ENCODE measurements around the gene FIGNL2.

The FIGNL2 gene

GRCh38 chr12:51874000-51874399 lies 25.5 kb upstream of the FIGNL2 start:
- no peak for DNase-seq (ENCODE audit: low spot score)

DNA sequence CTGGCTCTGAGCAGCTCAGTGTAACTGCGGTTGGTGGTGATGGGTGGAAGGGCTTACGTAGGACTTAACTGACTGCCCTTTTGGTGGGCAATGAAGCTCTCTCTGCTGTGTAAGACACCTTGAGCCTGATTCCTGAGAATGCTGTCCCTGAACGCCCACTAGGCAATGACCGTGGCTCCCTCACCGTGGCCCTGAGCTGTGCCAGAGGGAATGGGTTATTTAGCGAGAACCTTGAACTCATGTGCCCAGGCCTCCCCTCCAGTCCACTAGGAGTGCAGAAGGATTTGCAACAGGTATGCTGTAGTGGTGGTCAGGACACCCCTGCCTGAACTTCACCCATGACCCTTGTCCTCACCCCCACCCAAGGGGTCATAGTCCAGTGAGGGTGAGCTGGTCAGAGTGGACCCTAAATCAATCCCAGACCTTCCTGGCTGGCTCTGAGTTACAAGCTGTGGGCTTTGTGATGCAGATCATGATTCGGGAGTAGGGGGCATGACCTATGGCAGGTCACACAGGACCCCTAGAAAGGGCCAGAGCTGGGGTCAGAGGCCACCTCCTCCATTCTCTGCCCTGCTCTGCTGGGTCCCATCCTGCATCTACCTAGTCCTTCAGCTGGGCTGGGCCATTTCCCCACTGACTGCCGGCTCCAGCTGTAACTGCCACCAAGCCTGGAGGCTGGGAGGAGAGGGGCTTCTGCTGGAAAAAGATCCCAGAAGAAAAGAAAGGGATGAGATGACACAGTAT lies 24.9 kb upstream of the FIGNL2 start:
- no peak for DNase-seq (ENCODE audit: low spot score)

- DNase-seq (ENCODE audit: low spot score), result no peak
Measured at GRCh38 chr12:51872689-51872981, 24.1 kb upstream of the FIGNL2 start.

- no peak for DNase-seq (ENCODE audit: low spot score)
Measured at GRCh38 chr12:51871918-51872688, 23.6 kb upstream of the FIGNL2 start.

DNA sequence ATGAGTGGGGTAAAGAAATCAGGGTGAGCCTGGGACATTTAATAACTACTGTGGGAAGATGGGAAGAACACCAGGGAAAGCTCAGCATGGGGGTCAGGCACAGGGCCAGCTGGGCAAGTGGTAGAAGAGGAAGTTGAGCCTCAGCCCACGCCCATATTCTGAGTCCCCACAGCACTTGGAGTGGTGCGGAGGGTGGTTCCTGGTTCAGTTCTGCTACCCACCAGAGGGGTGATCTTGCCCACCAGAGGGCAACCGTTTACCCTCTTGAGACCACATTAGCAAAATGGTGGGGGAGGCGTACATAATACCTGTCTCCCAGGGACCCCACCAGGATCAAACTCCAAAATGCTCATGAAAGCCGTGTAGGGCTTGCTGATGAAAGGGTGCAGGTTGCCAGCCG lies 22.6 kb upstream of the FIGNL2 start:
- DNase-seq (ENCODE audit: low spot score), result peak; percentile 2

DNA sequence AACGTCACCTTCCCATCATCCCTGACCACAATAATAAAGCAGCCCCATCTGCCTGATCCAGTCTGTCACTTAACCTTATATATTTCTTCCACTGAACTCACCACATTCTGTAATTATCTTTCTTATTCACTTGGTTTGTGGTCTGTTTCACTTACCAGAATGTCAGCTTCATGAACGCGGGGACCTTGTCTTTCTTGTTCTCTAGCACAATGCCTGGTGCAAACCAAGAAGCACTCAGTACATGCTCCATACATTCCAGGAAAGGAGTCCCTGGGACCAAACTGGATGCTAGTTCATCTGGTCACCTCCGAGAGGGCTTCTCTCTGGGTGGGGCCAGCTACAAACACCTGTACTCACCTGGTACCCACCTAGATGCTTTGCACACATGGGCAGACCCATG lies 22.0 kb upstream of the FIGNL2 start:
- DNase-seq (ENCODE audit: low spot score), result no peak

GRCh38 chr12:51869931-51870330 lies 21.4 kb upstream of the FIGNL2 start:
- DNase-seq (ENCODE audit: low spot score), result peak; percentile 6

GRCh38 chr12:51869496-51869865 lies 21.0 kb upstream of the FIGNL2 start:
- no peak for DNase-seq (ENCODE audit: low spot score)

DNA sequence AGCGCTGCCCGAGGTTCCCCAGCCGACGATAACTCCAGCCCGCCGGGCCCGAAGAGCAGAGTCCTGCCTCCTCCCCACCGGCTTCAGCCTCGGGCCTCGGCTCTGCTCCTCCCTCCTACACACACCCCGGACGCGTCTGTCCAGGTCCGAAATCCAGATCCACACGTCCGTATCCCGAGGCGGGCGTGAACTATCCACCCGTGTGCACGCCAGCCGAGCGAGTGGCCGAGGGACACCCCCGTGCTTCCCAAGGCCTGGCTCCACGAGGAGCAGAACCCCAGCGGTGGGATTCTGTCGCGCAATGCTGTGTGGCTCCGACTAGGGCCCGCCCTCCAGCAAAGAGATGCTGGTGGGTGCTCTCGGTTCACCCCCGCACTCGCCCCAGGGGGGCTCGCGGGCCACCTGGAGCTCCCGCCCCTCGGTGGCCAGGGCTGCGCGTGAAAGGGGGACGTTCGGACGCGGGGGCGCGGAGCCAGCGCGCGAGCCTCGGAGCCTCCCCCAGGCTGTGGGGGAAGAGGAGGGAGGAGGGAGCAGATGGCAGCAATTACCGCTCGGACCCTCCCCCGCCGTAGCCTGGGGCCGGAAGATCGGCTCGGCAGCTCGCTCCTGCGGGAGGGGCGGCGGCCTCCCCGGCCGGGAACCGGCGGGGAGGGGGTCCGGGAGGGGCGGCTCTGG lies 20.4 kb upstream of the FIGNL2 start:
- peak; percentile 56 for DNase-seq (ENCODE audit: low spot score)

- DNase-seq (ENCODE audit: low spot score), result no peak
Measured at GRCh38 chr12:51867796-51868428, 19.4 kb upstream of the FIGNL2 start.

- DNase-seq (ENCODE audit: low spot score), result no peak
Measured at GRCh38 chr12:51867371-51867770, 18.9 kb upstream of the FIGNL2 start.

DNA sequence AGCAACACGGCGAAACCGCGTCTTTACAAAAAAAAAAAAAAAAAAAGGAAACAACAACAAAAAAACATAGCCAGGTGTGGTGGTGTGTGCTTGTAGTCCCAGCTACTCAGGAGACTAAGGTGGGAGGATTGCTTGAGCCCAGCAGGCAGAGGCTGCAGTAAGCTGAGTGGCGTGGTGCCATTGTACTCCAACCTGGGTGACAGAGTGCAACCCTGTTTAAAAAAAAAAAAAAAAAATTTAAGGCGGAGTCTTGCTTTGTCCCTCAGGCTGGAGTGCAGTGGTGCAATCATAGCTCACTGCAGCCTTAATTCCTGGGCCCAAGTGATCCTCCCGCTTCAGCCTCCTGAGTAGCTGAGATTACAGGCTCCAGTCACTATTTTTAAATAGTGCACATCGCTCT lies 18.2 kb upstream of the FIGNL2 start:
- no peak for DNase-seq (ENCODE audit: low spot score)

DNA sequence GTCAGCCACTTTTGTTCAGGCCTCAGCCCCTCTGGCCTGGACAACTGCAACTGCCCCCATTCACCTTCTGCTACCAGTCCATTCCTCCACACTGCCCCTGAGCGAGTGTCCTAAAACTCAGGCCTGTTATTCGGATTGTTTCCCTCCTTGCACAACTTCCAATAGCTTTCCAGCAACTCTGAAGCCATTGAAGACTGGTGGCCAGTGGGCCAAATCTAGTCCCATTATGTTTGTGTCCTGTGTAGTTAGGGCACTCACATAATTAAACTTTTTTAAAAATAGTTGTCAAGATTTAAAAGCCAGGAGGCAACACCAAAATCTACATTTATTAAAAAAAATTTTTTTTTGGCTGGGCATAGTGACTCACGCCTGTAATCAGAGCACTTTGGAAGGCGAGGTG lies 17.8 kb upstream of the FIGNL2 start:
- no peak for DNase-seq (ENCODE audit: low spot score)

DNA sequence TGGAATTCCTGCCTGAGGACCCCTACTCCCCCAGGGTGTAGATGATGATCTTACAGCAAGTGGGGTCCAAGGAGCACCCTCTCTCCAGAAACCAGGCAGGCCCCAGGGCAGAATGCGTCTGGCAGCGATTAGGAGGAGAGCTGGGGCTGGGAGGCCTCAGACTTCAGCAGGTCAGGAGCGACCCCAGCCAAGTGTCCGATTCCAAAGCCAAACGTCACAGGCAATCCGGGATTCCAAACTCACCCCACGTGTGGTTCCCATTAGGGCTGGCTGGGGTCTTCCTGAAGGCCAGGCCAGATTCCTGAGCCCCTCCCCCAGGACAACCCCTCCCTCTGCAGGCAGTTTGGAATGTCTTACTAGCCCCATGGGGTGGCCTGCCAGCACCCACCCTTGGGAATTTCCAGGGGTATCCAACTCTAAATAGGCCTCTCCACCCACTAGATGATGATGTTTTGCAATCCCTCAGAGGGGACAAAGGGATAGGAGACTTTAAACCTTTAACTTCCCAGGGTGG lies 17.3 kb upstream of the FIGNL2 start:
- no peak for DNase-seq (ENCODE audit: low spot score)

DNA sequence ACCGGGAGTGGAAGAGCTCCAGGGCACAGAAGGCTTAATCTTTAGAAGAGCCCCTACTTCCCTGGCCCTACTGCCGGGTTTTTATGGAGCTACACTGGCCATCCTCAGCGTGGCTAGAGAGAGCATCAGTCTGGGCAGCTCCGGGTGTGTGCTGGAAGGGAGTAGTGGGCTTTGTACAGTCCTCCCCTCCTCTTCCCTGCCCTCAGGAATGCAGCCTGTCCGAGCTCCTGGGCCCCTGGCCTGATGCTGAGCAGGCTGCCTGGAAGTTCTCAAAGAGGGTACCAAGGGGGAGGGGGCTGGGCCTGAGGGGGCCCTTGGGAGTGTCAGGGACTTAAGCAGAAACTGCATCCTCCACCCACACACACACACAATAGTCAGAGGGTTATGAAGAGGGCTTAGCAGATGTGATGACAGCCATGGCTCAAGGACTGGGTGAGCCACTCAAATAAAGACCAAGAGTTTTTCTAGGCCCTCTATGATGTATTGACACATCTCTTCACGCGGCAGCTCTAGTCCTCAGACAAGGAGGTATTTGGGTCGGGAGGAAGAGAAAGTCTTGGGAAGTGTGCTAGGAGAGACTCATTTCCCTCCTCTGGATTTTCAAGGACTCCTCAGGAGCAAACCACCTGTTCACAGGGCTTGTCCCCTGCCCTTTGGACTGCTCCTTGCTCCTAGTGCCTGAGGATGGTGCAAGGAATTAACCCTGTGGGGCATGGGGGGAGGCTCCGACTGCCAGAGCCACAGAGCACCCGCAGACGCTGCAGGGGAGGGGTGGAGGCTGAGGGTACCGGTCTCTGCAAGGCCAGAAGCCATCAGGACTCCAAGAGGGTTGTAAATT lies 16.5 kb upstream of the FIGNL2 start:
- DNase-seq (ENCODE audit: low spot score), result no peak

GRCh38 chr12:51863933-51864832 lies 15.7 kb upstream of the FIGNL2 start:
- DNase-seq (ENCODE audit: low spot score), result peak; percentile 59

DNA sequence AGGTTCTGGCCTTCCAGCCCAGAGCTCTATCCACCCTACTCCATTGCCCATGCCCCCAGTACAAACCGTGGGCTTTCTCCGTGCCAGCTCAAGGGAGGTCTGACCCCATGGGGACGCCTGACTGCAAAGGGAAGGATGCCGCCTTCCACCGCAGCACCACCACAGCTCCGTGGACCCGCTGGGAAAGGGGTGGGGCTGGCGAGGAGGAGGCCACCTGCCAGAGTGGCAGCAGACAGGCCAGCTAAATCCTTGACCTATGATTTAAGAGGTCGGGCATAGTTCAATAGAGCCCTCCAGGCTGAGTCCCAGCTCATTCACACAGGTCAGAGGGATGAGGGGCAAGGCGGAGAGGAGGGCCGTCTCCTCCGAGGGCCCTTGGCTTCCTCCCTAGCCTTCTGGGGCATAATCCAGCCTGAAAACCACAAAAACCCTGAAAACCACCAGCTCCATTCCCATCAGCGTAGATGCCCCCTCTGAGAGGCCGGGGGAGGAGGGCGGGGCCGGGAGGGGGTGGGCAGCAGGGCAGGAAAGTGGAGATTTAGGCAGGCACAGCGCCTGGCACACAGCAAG lies 14.9 kb upstream of the FIGNL2 start:
- DNase-seq (ENCODE audit: low spot score), result no peak

- no peak for DNase-seq (ENCODE audit: low spot score)
Measured at GRCh38 chr12:51862947-51863346, 14.4 kb upstream of the FIGNL2 start.

DNA sequence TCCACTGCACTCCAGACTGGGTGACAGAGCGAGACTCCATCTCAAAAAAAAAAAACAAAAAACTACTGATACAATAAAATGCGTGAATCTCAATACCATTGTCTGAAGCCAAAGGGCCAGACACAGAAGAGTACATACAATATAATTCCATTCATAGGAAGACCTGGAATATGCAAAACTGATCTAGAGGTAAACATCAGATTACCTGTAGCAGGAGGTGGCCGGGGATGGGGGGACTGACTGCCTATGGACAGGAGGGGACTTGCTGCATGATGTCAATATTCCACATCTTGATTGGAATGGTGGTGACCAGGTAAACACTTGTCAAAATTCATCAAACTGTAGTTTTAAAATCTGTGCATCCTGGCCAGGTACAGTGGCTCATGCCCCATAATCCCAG lies 12.5 kb upstream of the FIGNL2 start:
- DNase-seq (ENCODE audit: low spot score), result no peak
